Caco-2 (cell line): ENCODE data around the gene ARHGAP30. TPM values are rescaled to one million over a fixed set of nuclear protein-coding genes. Genes with fewer than 3 reads are reported as not detected.

Experiments
- BruUV-seq: library from RNA; stranded (reverse); fragments of 400-500 nt; replicated peaks from 2 replicates; lab custom pipeline; 2021; lab: Mats Ljungman, UMichigan
- CTCF ChIA-PET: fragments of 300-600 bp; sonication (Branson Sonifier 250); formaldehyde crosslinking; loops from one replicate; lab custom pipeline; 2022; ENCODE audit warnings: antibody characterized with exemption; lab: Charles Lee
- POLR2A ChIA-PET: fragments of 300-600 bp; sonication (Branson Sonifier 250); formaldehyde crosslinking; loops from one replicate; lab custom pipeline; 2022; ENCODE audit warnings: antibody characterized with exemption; lab: Charles Lee
- DNase-seq, 2 experiments: peaks; one replicate each; pipeline versions ENCODE4 v3.0.0 to v3.0.0-alpha.2; 2020 to 2022
- H3K27me3 ChIP-seq: replicated peaks from 2 replicates; pipeline ENCODE4 v1.6.0; 2011; ENCODE audit warnings: low read length; ENCODE audit not compliant: control insufficient read depth, insufficient read depth
- H3K36me3 ChIP-seq: 2 replicates; pipeline ENCODE4 v1.5.1; 2011; ENCODE audit warnings: low read length; ENCODE audit not compliant: control insufficient read depth, insufficient read depth
- H3K4me1 ChIP-seq: fragments of 250-450 bp; sonication (Bioruptor Pico); 2 replicates; pipeline ENCODE4 v1.5.1; 2020; ENCODE audit warnings: mild to moderate bottlenecking
- H3K4me3 ChIP-seq: 2 replicates; pipeline ENCODE4 v1.5.1; 2011; ENCODE audit warnings: low read depth, mild to moderate bottlenecking, control low read depth, low read length
- H3K9me3 ChIP-seq: fragments of 250-450 bp; sonication (Bioruptor Pico); 2 replicates; pipeline ENCODE4 v1.5.1; 2020; ENCODE audit warnings: mild to moderate bottlenecking, moderate library complexity
- H3K27ac Mint-ChIP-seq: one replicate; pipeline ENCODE4 v1.8.0; 2022; ENCODE audit warnings: mixed read lengths; ENCODE audit not compliant: unreplicated experiment
- H3K27me3 Mint-ChIP-seq: one replicate; pipeline ENCODE4 v1.8.0; 2022; ENCODE audit warnings: mixed read lengths; ENCODE audit not compliant: insufficient read depth, unreplicated experiment
- H3K36me3 Mint-ChIP-seq: one replicate; pipeline ENCODE4 v1.8.0; 2022; ENCODE audit warnings: mild to moderate bottlenecking, mixed read lengths; ENCODE audit not compliant: insufficient read depth, unreplicated experiment
- H3K4me1 Mint-ChIP-seq: one replicate; pipeline ENCODE4 v1.8.0; 2022; ENCODE audit warnings: low read depth, mixed read lengths; ENCODE audit not compliant: unreplicated experiment
- H3K4me3 Mint-ChIP-seq: one replicate; pipeline ENCODE4 v1.8.0; 2022; ENCODE audit warnings: mild to moderate bottlenecking, moderate library complexity, mixed read lengths; ENCODE audit not compliant: unreplicated experiment
- H3K9me3 Mint-ChIP-seq: one replicate; pipeline ENCODE4 v1.8.0; 2022; ENCODE audit warnings: mixed read lengths; ENCODE audit not compliant: unreplicated experiment
- intact Hi-C: fragments of 100-400 bp; cut with micrococcal nuclease; formaldehyde crosslinking; loops from one replicate; pipeline ENCODE4 v1.10.0; 2022; ENCODE audit not compliant: unreplicated experiment
- total RNA-seq: library from RNA; stranded (reverse); gene quantifications from 2 replicates; pipeline ENCODE4 v1.2.3, GENCODE V29; 2022
- TF ChIP-seq, protein P1 (sequence below), 2 experiments: fragments of 200-600 bp in 1 of 2; IDR thresholded peaks; 1 replicate in 1 of 2; 2 replicates in 1 of 2; pipeline versions ENCODE4 v1.5.1 to v1.8.0; 2011 to 2022; ENCODE audit warnings: antibody characterized with exemption in 1 of 2, control low read depth in 1 of 2, inconsistent platforms in 1 of 2, low read depth in 1 of 2, low read length in 1 of 2, mild to moderate bottlenecking in 1 of 2, moderate library complexity in 1 of 2; ENCODE audit not compliant: insufficient read depth in 1 of 2, severe bottlenecking in 1 of 2, unreplicated experiment in 1 of 2

The ARHGAP30 gene
- total RNA-seq, 1 experiment from 2014 or later: not detected

DNA sequence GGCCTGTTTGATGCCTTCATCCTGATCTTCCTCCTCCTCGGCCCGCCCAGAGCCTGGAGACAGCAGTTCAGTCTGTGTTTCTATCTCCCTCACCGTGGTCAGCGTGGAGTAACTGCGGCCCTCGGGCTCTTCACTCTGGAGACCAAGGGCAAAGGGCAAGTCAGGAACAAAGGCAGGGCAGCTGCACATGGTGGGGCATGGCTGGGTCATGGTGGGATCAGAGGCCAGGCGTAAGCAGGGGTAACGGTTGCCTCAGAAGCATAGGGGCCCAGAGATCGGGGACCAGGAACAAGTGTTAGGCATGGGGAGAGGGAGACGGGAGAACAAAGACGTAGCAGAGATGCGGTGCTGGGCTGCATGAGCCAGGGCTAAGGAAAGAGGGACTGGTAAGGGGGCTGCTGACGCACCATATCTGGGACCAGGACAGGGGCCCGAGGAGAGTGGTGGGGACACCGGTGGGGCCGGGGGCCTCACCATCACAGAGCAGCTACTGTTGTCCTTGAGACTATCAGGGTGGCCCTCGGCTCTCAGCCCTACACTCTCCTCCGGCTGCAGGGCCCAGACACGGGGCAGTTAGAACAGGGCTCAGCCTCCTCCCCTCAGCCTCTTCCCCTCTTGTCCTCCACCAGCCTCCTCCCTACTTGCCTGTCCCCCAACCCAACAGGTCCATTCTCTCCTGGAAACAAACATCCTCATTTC, 3.2 kb upstream of the ARHGAP30 start:
- H3K36me3 Mint-ChIP-seq: peaks cover 4% of the 10 kb centered on the region
- Histone ChIP-seq H3K4me1 (no peaks in the 10 kb centered on the region), H3K4me3 (no peak overlapping the region), H3K36me3 (no peaks in the 10 kb centered on the region), H3K9me3 (no peaks in the 10 kb centered on the region), H3K27me3 (no peaks in the 10 kb centered on the region)
- H3K4me3 Mint-ChIP-seq: no peak overlapping the region
- no peaks in the 10 kb centered on the region for H3K9me3 Mint-ChIP-seq
- peaks cover 9% of the 10 kb centered on the region for H3K4me1 Mint-ChIP-seq
- no peak overlapping the region for H3K27ac Mint-ChIP-seq
- BruUV-seq: no TSS peak
- POLR2A ChIA-PET: interaction anchor here (1.7 kb wide), 1 partner anchor 52 kb away, joined by 4 read pairs; the partner anchor contains the start of gene F11R
- intact Hi-C loops: loop anchor here (1.0 kb wide), 1 partner anchor 25 kb away; the partner anchor contains the start of gene KLHDC9
- no peak for DNase-seq
- TF ChIP-seq, protein P1, sequence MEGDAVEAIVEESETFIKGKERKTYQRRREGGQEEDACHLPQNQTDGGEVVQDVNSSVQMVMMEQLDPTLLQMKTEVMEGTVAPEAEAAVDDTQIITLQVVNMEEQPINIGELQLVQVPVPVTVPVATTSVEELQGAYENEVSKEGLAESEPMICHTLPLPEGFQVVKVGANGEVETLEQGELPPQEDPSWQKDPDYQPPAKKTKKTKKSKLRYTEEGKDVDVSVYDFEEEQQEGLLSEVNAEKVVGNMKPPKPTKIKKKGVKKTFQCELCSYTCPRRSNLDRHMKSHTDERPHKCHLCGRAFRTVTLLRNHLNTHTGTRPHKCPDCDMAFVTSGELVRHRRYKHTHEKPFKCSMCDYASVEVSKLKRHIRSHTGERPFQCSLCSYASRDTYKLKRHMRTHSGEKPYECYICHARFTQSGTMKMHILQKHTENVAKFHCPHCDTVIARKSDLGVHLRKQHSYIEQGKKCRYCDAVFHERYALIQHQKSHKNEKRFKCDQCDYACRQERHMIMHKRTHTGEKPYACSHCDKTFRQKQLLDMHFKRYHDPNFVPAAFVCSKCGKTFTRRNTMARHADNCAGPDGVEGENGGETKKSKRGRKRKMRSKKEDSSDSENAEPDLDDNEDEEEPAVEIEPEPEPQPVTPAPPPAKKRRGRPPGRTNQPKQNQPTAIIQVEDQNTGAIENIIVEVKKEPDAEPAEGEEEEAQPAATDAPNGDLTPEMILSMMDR (IDR thresholded peaks at IDR 0.05; ENCODE audit: insufficient read depth in 1 of 2, low read depth in 1 of 2, low read length in 1 of 2, severe bottlenecking in 1 of 2, unreplicated experiment in 1 of 2): no peak
- CTCF ChIA-PET: interaction anchor here (0.7 to 3.4 kb wide), 3 partner anchors 25 to 76 kb away, joined by 3 to 32 read pairs (median 4); partner anchors contain the start of gene KLHDC9
- H3K27me3 Mint-ChIP-seq: no peaks in the 10 kb centered on the region

DNA sequence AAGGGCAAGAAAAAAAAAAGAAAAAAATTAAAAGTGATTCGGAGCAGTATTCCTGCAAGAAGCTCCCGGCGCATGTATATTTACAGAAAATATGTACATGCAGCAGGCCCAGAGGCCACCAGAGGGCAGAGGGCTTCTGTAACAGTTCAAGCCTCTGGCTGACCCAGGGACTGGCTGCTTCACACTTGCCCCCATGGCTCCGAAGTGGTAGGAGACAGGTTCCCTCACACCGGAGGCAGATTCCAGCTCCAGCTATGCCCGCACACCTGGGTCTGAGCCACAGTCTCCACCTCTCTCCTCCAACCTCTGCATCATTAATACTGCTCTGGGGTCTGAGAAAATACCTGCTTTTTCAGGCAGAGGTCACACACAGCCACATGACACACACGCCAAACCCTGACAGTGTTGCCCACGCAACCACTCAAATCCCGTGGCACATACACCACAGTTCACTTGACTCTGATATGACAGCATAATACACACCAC, 2.2 kb upstream of the ARHGAP30 start:
- Histone ChIP-seq H3K9me3 (no peaks in the 10 kb centered on the region), H3K27me3 (no peaks in the 10 kb centered on the region), H3K4me3 (no peak overlapping the region), H3K36me3 (no peaks in the 10 kb centered on the region), H3K4me1 (no peaks in the 10 kb centered on the region)
- H3K4me1 Mint-ChIP-seq: peaks cover 9% of the 10 kb centered on the region
- BruUV-seq: no TSS peak
- H3K27me3 Mint-ChIP-seq: no peaks in the 10 kb centered on the region
- H3K27ac Mint-ChIP-seq: no peak overlapping the region
- DNase-seq: peak; percentile 78
- TF ChIP-seq, protein P1 (IDR thresholded peaks at IDR 0.05; ENCODE audit: insufficient read depth in 1 of 2, low read depth in 1 of 2, low read length in 1 of 2, severe bottlenecking in 1 of 2, unreplicated experiment in 1 of 2): peak; percentile 74 to 82
- no peak overlapping the region for H3K4me3 Mint-ChIP-seq
- ChIA-PET CTCF (interaction anchor here (0.6 to 3.4 kb wide), 10 partner anchors 12 to 94 kb away, joined by 3 to 32 read pairs (median 4); partner anchors contain the start of genes DEDD, F11R, KLHDC9 and PPOX), POLR2A (interaction anchor here (0.6 to 1.7 kb wide), 3 partner anchors 49 to 308 kb away, joined by 3 to 4 read pairs (median 3); partner anchors contain the start of gene F11R)
- intact Hi-C loops: loop anchor here (1.0 kb wide), 3 partner anchors 26 to 79 kb away; partner anchors contain the start of gene KLHDC9
- peaks cover 4% of the 10 kb centered on the region for H3K36me3 Mint-ChIP-seq
- no peaks in the 10 kb centered on the region for H3K9me3 Mint-ChIP-seq

GRCh38 chr1:161070761-161071160, 1.1 kb upstream of the ARHGAP30 start:
- POLR2A ChIA-PET: no interaction called here
- Mint-ChIP-seq H3K9me3 (no peaks in the 10 kb centered on the region), H3K36me3 (peaks cover 4% of the 10 kb centered on the region), H3K4me3 (no peak overlapping the region), H3K27me3 (no peaks in the 10 kb centered on the region), H3K4me1 (peaks cover 9% of the 10 kb centered on the region), H3K27ac (no peak overlapping the region)
- H3K4me3 ChIP-seq: no peak overlapping the region
- intact Hi-C loops: loop anchor here (1.0 kb wide), 2 partner anchors 69 to 77 kb away; no protein-coding TSS in a partner anchor
- TF ChIP-seq, protein P1 (IDR thresholded peaks at IDR 0.05; ENCODE audit: insufficient read depth in 1 of 2, low read depth in 1 of 2, low read length in 1 of 2, severe bottlenecking in 1 of 2, unreplicated experiment in 1 of 2): no peak
- H3K36me3 ChIP-seq: no peaks in the 10 kb centered on the region
- no peaks in the 10 kb centered on the region for H3K4me1 ChIP-seq
- no peaks in the 10 kb centered on the region for H3K9me3 ChIP-seq
- BruUV-seq: no TSS peak
- no peak for DNase-seq
- CTCF ChIA-PET: interaction anchor here (3.4 kb wide), 1 partner anchor 27 kb away, joined by 32 read pairs; the partner anchor contains the start of gene KLHDC9
- H3K27me3 ChIP-seq: no peaks in the 10 kb centered on the region
